HG03442 (cell line): ENCODE data around the gene KLHDC8A.

ENCODE experiments used
- ATAC-seq: cut with Tn5 transposase; IDR thresholded peaks from one replicate; pipeline ENCODE4 v1.9.1; 2021; ENCODE audit warnings: mild to moderate bottlenecking, moderate library complexity; ENCODE audit not compliant: unreplicated experiment

Gene KLHDC8A

DNA sequence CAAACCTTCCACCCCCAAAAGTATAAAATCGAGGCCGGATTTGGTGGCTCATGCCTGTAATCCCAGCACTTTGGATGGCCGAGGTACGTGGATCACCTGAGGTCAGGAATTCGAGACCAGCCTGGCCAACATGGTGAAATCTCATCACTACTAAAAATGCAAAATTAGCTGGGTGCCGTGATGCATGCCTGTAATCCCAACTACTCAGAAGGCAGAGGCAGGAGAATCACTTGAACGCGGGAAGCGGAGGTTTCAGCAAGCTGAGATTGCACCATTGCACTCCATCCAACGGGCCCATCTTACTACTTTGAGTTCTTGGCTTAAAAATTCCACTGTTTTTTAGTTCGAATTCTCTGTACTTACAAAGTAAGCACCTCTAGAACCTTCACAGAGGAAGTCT lies 11.0 kb downstream of the KLHDC8A start:
- ATAC-seq = no peak

DNA sequence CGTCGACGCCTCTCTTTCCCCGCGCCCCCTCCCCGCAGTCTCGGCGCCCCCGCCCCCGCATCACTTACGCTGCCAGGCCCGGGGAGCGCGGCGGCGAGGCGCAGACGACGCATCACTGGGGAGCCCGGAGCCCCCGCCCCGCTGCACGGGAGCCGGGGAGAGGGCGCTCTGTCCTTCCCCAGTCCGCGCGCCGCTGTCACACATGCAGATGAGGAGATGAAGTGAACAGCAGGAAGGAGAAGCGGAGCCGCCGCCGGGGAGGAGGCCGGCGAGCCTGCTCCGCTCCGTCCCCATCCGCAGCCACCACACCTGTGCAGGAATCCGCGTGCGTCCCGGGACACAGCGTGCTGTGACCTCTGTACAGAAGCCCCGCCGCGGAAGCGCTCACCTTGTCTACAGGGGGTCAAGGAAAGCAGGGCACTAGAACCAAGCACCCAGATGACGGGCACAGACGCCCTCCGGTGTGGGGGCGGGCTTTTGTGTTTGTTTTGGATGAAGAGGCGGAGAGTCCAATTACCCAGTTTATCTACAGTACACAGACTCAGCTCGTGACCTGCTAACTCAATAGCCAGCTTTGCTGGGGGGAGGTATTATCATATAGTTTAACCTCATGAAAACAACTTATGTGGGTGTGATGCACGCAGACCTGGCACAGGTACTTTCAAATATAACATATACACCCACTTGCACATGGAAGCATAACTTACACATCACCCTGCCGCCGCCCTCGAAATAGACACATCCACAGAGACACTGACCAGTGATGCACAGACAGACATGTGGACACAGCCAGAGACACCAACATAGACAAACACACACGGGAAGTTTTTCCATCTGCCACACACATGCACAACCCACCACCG lies 12.4 kb downstream of the KLHDC8A start:
- ATAC-seq = no peak

DNA sequence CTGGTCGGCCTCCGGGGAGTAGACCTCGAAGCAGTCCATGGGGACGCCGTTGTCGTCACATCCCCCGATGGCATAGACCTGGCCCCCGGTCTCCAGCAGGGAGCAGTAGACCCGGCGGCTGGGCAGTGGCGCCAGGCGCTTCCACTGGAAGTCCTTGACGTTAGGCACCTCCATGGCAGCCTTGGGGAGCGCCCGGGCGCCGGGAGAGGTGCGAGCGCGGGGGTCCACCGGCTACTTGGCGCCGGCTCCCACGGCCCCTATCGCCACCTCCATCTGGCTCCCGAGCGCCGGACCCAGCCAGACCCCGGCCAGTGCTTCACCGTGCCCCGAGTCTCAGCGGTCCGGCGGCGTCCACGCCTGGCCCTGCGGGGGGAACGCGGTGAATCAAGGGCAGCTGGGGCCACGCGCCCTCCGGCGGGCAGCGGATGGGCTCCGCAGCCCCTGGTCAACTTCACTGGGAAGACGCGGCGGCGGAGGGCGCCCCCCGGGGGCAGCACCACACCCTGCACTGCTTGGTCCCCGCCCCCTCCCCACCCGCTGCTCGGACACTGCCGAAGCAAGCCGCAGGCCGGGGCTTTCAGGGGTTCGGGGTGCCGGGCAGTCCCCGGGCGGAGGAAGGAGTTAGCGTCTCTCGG lies 13.2 kb downstream of the KLHDC8A start:
- ATAC-seq = no peak

DNA sequence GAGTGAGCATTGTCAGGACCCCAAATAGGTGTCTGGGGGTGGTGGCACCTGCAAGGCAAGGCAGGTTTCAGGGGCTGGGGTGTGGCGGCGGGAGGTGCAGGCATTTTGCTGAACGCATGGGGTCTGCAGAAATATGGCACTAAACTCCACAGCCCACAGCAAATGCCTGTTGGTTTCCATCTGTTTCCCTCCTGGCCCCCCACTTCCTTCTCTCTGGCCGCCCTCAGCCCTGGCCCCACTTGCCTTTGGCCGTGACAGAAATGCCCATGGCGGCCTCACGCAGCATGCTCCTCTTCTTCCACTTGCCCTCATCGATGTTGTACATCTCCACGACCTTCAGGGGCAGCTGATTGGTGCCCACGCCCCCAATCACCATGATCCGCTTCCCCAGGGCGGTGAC lies 13.7 kb downstream of the KLHDC8A start:
- no peak for ATAC-seq

DNA sequence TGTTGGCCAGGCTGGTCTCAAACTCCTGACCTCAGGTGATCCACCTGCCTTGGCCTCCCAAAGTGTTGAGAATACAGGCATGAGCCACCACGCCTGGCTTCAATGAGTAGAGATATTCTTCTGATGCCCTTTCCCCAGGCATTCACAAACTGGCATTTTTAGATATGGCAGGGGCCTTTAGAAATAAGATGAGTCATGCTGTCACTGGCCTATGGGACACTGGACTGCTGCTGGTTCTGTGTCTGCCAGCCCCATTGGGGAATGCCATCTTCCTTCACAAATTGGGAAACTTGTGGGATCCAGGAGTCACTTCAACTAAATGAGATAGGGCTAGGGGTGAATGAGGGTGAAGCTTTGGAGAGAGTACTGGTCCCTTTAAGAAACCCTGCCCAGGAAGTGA lies 16.0 kb downstream of the KLHDC8A start:
- ATAC-seq = no peak

DNA sequence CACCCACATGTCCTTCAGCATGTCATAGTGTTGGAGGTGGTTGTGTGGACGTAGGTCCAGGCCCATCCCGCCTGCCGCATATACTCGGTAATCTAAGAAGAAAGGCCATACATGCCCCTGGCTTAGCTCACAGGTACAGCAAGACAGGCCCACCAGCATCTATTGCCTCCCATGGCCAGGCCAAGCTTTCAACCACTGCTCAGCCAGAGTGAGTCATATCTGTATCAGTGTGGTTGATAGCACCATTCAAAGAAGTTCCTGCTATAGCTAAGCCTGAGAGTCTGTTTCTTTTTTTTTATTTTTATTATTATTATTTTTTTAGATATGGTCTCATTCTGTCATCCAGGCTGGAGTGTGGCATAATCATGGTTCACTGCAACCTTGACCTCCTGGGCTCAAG lies 17.0 kb downstream of the KLHDC8A start:
- peak; percentile 67 for ATAC-seq

DNA sequence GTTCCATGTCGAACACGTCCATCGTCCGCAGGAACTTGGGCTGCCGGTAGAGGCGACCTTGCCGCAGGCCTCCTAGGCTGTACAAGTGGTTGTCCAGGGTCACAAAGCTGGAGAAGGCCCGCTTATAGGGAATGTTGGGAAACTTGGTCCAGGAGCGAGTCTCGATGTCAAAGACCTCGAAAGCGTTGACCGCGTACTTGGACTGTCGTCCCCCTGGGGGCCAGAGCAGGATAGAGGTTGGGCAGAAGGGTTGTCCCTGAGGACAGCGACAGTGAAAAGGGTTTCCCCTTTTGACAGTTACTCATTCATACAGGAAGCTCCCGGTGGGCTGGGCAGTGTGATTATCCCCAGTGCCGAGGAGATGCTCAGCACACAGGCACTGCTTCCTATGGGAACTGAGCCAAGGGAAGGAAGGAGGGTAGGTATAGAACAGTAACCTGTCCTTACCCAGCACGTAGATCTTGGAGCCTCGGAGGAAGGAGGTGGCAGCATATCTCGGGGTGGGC lies 17.5 kb downstream of the KLHDC8A start:
- no peak for ATAC-seq

DNA sequence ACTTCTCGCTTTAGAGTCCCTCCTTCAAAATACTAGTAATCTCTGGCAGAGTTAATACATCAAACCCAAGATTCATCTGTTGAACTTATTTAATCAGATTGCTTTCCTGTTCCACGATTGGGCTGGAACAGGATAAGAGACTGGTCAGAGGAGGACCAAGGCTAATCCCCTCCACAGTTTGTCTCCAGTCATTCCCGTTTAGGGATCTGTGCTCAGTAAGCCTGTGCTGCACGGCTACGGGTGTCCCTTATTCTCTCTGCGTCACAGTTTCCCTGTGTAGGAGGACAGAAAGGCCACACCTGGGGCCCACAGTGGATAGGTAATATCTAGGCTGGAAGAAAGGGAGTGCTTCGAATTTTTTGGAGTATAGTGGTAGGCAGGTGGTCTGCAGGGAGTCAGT lies 18.7 kb downstream of the KLHDC8A start:
- ATAC-seq = no peak

DNA sequence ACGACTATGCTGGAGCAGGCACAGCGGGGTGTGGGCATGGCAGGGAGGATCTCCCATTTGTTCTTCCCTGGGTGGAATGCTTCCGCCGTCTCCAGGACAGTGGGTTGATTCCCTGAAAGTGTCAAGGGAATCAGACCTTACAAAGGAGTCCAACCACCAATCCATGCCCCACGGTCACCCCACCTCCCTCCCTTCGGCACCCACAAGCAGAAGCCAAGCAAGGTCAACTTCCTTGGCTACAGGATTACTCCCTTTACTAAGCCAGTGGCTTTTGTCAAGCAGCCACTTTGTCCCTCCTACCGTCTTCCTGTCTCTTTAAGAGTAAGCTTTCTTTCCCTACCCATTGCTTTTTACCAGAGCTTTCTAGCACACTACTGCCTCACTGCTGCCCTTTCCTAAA lies 19.2 kb downstream of the KLHDC8A start:
- no peak for ATAC-seq

DNA sequence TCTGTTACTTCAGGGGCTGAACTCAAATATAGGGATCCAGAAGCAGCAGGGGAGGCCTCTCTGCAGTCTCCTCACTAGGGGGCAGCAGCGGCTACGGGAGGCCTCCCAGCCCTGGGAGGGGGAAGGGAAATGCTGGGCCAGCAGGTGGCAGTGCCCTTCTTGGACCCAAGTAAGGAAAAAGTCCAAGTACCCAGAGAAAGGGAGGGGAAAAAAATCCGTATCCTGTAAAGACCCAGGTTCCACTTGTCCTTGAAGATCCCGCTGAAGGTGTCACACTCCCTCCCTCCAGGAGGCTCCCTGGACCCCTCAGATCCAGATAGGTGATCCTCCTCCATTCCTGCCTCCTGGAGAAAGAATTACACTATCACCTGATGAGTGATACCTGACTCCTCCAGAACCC lies 21.0 kb downstream of the KLHDC8A start:
- ATAC-seq = no peak

DNA sequence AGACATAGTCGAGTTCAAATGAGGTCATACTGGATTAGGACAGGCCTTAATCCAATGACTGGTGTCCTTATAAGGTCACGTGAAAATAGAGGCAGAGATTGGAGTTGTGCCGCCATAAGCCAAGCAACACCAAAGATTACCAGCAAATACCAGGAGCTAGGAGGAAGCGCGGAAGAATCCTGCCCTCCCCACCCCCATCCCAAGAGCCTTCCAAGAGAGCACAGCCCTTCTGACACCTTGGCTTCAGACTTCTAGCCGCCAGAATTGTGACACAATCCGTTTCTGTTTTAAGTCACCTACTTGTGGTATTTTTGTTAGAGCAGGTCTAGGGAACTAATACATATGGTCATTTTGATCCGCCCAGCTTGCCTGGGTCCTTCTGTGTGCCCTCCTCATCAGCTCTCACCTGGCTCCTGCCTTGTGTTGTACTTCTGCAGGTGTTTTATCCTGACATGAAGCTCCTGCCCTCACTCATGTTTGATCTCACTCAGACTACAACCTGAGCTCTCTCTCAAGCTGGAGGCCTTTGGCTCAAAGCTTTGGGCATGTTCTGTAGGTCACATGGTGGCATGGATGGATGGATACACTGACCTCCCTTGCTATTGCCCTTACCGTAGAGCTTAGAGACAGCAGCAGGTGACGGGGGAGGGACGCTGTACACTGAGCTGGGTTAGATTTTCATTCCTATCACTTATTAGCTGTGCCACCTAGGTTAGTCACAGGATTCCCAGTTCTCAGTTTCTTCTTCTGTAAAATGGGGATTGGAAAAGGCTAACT lies 24.5 kb downstream of the KLHDC8A start:
- ATAC-seq = no peak

DNA sequence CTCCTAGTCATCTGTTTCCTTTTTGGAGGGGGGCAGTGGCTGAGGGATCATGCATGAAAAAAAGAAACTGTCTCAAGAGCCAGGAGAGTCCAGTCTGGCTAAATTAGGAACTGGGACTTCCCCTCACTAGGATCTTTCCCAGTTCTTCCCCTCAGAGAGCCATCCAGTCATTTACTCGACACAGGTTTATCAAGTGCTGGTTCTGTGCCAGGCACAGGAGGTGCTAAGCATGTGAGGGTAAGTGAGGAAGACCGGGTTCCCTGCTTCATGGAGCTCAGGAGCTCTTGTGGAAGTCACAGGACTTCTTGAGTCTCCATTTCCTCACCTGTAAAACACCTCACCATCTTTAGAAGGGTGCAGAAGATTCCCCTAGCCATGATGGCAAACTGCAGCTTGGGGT lies 26.6 kb downstream of the KLHDC8A start:
- no peak for ATAC-seq

DNA sequence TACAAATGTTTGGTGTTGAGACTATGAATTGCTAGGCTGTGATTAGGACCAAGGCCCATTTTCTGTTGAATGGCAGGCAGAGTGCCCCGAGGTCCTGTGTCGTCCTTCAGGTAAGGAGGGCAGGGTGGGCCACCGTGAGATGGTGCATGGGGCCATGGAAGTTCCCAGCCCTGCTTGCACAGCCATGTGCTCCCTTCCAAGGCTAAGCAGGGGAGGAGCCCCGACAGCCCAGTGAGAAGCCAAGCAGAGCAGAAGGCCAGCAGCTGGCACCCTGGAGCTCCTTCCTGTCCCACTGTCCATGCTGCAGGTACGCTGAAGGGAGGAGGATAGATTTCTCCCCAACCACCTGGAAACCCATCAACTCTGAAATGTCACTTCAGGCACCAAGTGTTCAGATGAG lies 27.0 kb downstream of the KLHDC8A start:
- ATAC-seq = no peak

DNA sequence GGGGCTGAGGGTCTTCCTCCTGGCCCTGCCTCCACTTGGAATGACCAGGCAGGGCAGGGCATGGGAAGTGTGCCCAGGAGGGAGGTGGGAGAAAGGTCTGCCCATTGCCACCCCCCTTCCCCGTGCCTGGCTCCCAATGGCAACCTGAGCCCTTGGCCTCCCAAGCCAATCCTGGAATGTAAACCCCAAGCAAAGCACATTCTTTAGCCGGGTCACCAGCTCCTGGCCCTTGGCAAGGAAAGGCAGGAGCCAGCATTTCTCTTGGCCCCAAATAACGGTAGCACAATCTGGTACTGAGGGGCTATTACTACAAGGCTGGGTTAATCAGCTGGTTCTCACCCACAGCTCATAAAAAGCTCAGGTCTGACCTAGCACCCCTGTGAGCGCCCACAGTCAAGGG lies 28.2 kb downstream of the KLHDC8A start:
- ATAC-seq = no peak

DNA sequence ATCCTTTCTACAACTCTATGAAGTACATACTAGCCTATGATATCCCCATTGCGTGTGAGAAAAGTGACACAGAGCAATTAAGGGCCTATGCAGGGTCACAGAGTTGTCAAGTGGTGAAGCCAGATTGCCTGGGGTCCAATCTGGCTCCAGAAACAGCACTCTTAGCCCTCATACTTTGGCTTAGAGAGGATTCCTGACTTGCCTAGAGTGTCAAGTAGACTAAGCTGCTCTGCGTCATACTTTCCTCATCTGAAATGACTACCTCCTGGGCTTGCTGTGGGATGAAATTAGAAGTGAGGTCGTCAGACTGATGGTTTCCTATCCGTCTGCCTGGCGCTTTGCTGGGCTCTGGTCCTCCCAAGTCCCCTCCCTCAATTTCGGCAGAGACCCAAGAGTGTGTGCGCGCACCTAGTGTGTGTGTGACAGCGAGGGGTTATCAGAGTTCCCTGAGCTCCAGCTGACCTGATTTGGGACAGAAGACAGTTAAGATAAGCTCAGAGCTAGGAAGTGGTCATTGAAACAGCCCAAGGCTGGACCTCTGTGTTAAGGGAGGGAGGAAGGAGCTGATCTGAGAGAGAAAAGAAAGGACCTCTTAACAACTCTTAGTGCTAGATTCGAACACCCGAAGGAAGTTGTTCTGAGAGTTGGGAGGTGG lies 29.8 kb downstream of the KLHDC8A start:
- ATAC-seq = no peak

DNA sequence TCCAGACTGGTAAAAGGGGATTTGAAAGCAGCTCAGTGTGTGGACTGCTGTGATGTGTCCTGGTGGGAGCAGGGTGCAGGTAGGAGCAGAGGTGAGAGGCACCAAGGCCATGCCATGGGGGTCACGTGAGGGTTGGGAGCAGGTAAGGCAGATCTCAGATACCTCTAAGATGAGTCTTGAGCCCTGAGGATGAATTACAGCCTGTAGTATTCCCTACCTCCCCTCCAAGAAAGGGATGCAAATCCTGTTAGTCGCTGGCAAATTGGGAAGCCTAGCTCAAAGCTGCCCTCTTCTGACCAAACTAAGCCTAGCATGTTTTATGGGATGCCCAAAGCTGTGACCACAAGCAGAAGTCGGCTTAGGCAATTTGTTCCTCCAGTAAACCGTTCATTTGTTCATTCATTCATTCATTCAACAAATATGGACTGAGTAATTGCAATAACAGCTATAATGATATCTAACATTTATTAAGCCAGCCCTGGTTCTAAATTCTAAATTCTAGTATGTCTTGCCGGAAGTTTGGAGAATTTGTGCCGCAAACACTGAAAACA lies 31.3 kb downstream of the KLHDC8A start:
- no peak for ATAC-seq

DNA sequence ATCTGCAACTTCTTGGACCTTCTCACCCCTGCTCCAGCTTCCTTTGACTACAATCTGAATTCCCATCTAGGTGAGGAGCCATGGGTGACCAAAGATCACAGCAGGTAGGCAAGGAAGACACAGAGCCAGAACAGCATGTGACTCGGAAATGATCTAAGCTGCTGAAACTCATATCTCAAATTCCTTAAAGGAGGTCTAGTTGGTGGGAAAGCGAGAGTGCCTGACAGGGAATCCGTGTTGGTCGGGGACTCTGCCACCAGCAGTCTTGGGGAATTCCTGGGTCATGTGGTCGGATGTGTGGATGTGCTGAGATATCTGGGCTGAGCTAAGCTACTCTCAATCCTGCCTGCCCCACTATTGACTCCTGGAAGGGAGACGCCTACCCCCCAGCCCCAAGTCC lies 31.9 kb downstream of the KLHDC8A start:
- ATAC-seq = no peak

DNA sequence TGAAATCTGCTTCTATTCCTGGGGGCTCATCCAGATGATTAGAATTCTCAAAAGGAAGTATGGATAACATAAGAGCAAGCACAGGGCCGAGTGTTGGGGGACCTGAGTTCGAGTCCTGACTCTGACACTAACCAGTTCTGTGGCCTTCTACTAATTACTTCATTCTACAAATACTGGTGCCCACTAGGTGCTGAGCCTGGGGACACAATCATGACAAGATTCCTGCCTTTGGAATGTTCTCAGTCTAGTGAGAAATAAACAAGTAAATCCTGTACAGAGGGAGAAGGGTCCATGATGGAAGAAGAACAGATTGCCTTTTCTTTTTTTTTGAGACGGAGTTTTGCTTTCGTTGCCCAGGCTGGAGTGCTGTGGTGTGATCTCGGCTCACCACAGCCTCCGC lies 32.9 kb downstream of the KLHDC8A start:
- ATAC-seq = no peak

DNA sequence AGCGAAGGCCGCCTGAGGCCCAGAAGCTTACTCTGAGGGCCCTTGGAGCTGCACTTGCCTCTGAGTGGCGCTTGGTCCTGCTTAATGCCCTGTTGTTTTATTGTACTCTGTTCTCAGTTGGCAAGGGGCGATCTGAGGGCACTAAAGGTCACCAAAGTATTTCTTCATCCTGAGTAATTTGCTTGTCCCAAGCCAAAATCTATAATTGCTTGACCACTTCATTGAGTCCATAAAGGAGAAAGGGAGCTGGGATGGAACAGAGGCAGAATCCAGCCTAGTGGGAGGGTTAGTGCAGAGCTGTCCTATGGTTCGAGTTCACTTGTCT lies 34.8 kb downstream of the KLHDC8A start:
- ATAC-seq = no peak

DNA sequence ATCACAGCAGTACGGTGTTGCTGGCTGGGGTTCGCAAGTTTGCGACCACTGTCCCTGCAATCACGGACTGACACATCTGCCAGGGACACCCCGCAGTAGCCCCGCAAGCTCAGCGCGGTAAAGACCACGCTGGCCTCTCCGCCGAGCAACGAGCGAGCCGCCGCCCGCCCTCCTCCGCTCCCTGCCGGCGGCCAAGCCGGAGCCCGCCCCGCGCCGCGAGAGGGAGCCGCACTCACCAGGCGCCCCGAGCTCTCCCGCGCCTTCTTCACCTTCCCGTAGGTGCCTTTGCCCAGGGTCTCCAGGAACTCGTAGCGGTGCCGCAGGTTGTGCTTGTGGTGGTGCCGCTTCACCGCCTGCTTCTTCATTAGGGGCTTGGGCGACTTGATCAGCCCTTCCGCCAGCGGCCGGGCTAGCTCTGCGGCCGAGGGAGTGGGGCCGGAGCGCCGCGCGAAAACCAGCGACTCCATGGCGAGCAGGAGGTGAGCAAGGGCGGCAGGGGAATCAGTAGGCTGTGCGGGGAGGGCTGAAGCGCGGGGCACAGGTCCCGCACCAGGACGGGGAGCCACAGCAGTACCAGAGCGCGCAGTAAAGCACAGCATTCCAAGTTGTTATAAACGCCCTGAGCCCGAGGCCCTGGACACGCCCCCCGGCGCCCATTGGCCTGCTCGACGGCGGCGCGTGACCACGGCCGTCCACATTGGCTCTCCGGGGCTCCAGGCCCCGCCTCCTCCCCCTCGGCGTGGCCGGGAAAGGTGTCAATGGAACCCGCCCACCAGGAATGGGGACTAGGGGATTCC lies 35.4 kb downstream of the KLHDC8A start, which contains the start of gene NUAK2:
Gene NUAK2, minus strand, starts transcription at position 584 of the 797 bp plus-strand sequence. Its CDS starts 117 bp downstream, at position 467.
- ATAC-seq = peak; percentile 47
